Measurements from ENCODE around the gene TMEM238L.

TMEM238L gene

GRCh38 chr17:10814075-10814474 lies 10.2 kb upstream of the TMEM238L start:
- Histone ChIP-seq H4K20me1 (ENCODE audit: insufficient read depth, low read length) (no peaks in the 10 kb centered on the region), H3K36me3 (replicated peaks; ENCODE audit: low read depth, low read length) (no peaks in the 10 kb centered on the region), H3K4me3 (ENCODE audit: low read length) (no peak overlapping the region), H2AFZ (ENCODE audit: low read depth, low read length) (no peak overlapping the region), H3K79me2 (ENCODE audit: low read length) (no peaks in the 10 kb centered on the region), H3K4me2 (ENCODE audit: low read length) (no peak overlapping the region), H3K27ac (ENCODE audit: low read length) (no peak overlapping the region), H3K9ac (ENCODE audit: low read length) (no peak overlapping the region), H3K4me1 (ENCODE audit: low read length) (no peaks in the 10 kb centered on the region), H3K27me3 (ENCODE audit: low read depth, low read length) (peaks cover 4% of the 10 kb centered on the region; the same call in 1 of the 2 replicates), H3K9me3 (ENCODE audit: insufficient read depth, low read length) (no peaks in the 10 kb centered on the region)
- TF ChIP-seq, protein P1, sequence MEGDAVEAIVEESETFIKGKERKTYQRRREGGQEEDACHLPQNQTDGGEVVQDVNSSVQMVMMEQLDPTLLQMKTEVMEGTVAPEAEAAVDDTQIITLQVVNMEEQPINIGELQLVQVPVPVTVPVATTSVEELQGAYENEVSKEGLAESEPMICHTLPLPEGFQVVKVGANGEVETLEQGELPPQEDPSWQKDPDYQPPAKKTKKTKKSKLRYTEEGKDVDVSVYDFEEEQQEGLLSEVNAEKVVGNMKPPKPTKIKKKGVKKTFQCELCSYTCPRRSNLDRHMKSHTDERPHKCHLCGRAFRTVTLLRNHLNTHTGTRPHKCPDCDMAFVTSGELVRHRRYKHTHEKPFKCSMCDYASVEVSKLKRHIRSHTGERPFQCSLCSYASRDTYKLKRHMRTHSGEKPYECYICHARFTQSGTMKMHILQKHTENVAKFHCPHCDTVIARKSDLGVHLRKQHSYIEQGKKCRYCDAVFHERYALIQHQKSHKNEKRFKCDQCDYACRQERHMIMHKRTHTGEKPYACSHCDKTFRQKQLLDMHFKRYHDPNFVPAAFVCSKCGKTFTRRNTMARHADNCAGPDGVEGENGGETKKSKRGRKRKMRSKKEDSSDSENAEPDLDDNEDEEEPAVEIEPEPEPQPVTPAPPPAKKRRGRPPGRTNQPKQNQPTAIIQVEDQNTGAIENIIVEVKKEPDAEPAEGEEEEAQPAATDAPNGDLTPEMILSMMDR (IDR thresholded peaks at IDR 0.05; ENCODE audit: low read depth, low read length) = no peak
- TF ChIP-seq EZH2phosphoT487 (IDR thresholded peaks at IDR 0.05; ENCODE audit: low read depth) = no peak

DNA sequence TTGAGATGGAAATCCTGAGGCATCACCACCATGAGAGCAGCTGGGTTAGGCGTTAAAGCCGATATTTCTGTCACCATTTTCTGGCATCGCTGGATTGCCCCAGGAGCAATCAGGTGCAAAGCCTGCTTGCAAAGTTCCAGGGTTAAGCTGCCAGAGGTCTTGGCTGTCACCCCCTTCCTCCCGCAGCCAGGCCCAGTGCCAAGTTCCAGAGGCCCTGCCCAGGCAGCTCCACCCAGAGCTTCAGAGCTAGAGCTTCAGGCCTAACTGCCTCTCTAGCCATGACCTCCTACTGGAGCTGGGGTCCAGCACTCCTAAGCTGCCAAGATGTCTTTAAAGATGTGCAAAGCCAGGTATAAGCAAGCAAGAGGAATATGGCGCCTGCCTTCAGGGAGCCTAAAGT lies 8.8 kb upstream of the TMEM238L start:
- H3K9ac ChIP-seq (ENCODE audit: low read length) = no peak overlapping the region

DNA sequence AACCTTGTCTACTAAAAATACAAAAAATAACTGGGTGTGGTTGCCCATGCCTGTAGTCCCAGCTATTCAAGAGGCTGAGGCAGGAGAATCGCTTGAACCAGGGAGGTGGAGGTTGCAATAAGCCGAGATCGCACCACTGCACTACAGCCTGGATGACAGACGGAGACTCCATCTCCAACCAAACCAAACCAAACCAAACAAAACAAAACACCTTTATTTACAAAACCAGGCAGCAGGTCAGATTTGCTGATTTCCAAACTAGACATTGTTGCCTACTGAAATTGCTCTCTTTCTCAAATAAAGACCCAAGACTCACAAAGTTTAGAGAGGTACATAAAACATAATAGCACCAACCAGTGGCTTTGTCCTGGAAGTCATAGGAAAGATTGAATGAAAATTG lies 5.7 kb upstream of the TMEM238L start:
- Histone ChIP-seq H3K9me3 (ENCODE audit: insufficient read depth, low read length) (no peaks in the 10 kb centered on the region), H3K27me3 (ENCODE audit: low read depth, low read length) (no peaks in the 10 kb centered on the region), H3K79me2 (ENCODE audit: low read length) (no peaks in the 10 kb centered on the region), H3K4me3 (ENCODE audit: low read length) (no peak overlapping the region), H3K36me3 (replicated peaks; ENCODE audit: low read depth, low read length) (no peaks in the 10 kb centered on the region), H3K4me2 (ENCODE audit: low read length) (no peak overlapping the region), H3K27ac (ENCODE audit: low read length) (no peak overlapping the region), H3K4me1 (ENCODE audit: low read length) (no peaks in the 10 kb centered on the region), H4K20me1 (ENCODE audit: insufficient read depth, low read length) (no peaks in the 10 kb centered on the region), H3K9ac (ENCODE audit: low read length) (no peak overlapping the region), H2AFZ (ENCODE audit: low read depth, low read length) (no peak overlapping the region)
- no peak for TF ChIP-seq EZH2phosphoT487 (IDR thresholded peaks at IDR 0.05; ENCODE audit: low read depth)
- TF ChIP-seq, protein P1 (IDR thresholded peaks at IDR 0.05; ENCODE audit: low read depth, low read length) = no peak

More for the DNA sequence above, 8.8 kb upstream of the TMEM238L start:
- no peak overlapping the region for H3K4me2 ChIP-seq (ENCODE audit: low read length)
- H4K20me1 ChIP-seq (ENCODE audit: insufficient read depth, low read length) = no peaks in the 10 kb centered on the region
- no peak overlapping the region for H3K4me3 ChIP-seq (ENCODE audit: low read length)
- TF ChIP-seq, protein P1 (IDR thresholded peaks at IDR 0.05; ENCODE audit: low read depth, low read length) = no peak
- TF ChIP-seq EZH2phosphoT487 (IDR thresholded peaks at IDR 0.05; ENCODE audit: low read depth) = no peak
- H2AFZ ChIP-seq (ENCODE audit: low read depth, low read length) = no peak overlapping the region
- no peaks in the 10 kb centered on the region for H3K27me3 ChIP-seq (ENCODE audit: low read depth, low read length)
- no peaks in the 10 kb centered on the region for H3K79me2 ChIP-seq (ENCODE audit: low read length)
- H3K9me3 ChIP-seq (ENCODE audit: insufficient read depth, low read length) = no peaks in the 10 kb centered on the region
- no peaks in the 10 kb centered on the region for H3K4me1 ChIP-seq (ENCODE audit: low read length)
- H3K36me3 ChIP-seq (replicated peaks; ENCODE audit: low read depth, low read length) = no peaks in the 10 kb centered on the region
- H3K27ac ChIP-seq (ENCODE audit: low read length) = no peak overlapping the region

- TF ChIP-seq EZH2phosphoT487 (IDR thresholded peaks at IDR 0.05; ENCODE audit: low read depth) = no peak
- TF ChIP-seq, protein P1 (IDR thresholded peaks at IDR 0.05; ENCODE audit: low read depth, low read length) = no peak
- no peak overlapping the region for H3K4me2 ChIP-seq (ENCODE audit: low read length)
- H3K4me1 ChIP-seq (ENCODE audit: low read length) = no peaks in the 10 kb centered on the region
These were observed 3.8 kb upstream of the TMEM238L start for GRCh38 chr17:10807704-10808128.

More at GRCh38 chr17:10807704-10808128, 3.8 kb upstream of the TMEM238L start:
- no peak overlapping the region for H3K9ac ChIP-seq (ENCODE audit: low read length)
- no peaks in the 10 kb centered on the region for H3K36me3 ChIP-seq (replicated peaks; ENCODE audit: low read depth, low read length)
- H3K79me2 ChIP-seq (ENCODE audit: low read length) = no peaks in the 10 kb centered on the region
- H3K9me3 ChIP-seq (ENCODE audit: insufficient read depth, low read length) = no peaks in the 10 kb centered on the region
- H2AFZ ChIP-seq (ENCODE audit: low read depth, low read length) = no peak overlapping the region
- no peaks in the 10 kb centered on the region for H4K20me1 ChIP-seq (ENCODE audit: insufficient read depth, low read length)
- no peak overlapping the region for H3K4me3 ChIP-seq (ENCODE audit: low read length)
- H3K27me3 ChIP-seq (ENCODE audit: low read depth, low read length) = no peaks in the 10 kb centered on the region
- H3K27ac ChIP-seq (ENCODE audit: low read length) = no peak overlapping the region

Data from OCI-LY3 (cell line).